CD14-positive monocyte (primary cell): ENCODE data around the gene MED27. TPM values are rescaled to one million over a fixed set of nuclear protein-coding genes. Genes with fewer than 3 reads are reported as not detected.

Experiments used
- DNase-seq, 3 donors: peaks; one replicate each; pipeline ENCODE4 v3.0.0-alpha.2; 2011 to 2022
- H2AFZ ChIP-seq: 2 replicates; pipeline ENCODE4 v1.6.0; 2012; ENCODE audit warnings: mild to moderate bottlenecking, low read depth, low read length, inconsistent platforms; ENCODE audit not compliant: insufficient read depth, poor library complexity, severe bottlenecking
- H3K27ac ChIP-seq, 2 donors: 1 replicate in 1 of 2; 2 replicates in 1 of 2; pipeline ENCODE4 v1.5.1; 2012 to 2013; ENCODE audit warnings: low read length in 2 of 2, control low read depth in 1 of 2, inconsistent platforms in 1 of 2, low read depth in 1 of 2, mild to moderate bottlenecking in 1 of 2
- H3K27me3 ChIP-seq, 2 donors: one replicate each; pipeline versions ENCODE4 v1.6.0 to v1.6.1; 2011 to 2013; ENCODE audit warnings: low read length in 2 of 2; ENCODE audit not compliant: control insufficient read depth in 2 of 2, insufficient read depth in 2 of 2
- H3K36me3 ChIP-seq, 2 donors: replicated peaks in 1 of 2; 1 replicate in 1 of 2; 2 replicates in 1 of 2; pipeline versions ENCODE4 v1.5.1 to v1.6.1; 2012 to 2013; ENCODE audit warnings: low read length in 2 of 2, control low read depth in 1 of 2, inconsistent platforms in 1 of 2, mild to moderate bottlenecking in 1 of 2; ENCODE audit not compliant: insufficient read depth in 2 of 2, control insufficient read depth in 1 of 2
- H3K4me1 ChIP-seq, 2 donors: 1 replicate in 1 of 2; 2 replicates in 1 of 2; pipeline versions ENCODE4 v1.5.1 to v1.6.1; 2012 to 2013; ENCODE audit warnings: low read length in 2 of 2, control low read depth in 1 of 2, inconsistent platforms in 1 of 2, mild to moderate bottlenecking in 1 of 2, moderate library complexity in 1 of 2; ENCODE audit not compliant: insufficient read depth in 2 of 2, control insufficient read depth in 1 of 2
- H3K4me2 ChIP-seq: replicated peaks from 2 replicates; pipeline ENCODE3; 2012; ENCODE audit warnings: low read length, moderate library complexity, mild to moderate bottlenecking; ENCODE audit not compliant: poor library complexity, severe bottlenecking; ENCODE audit errors: extremely low read depth
- H3K4me3 ChIP-seq, 3 experiments: fragments of 200-600 bp in 1 of 3; sonication (generic) in 1 of 3; replicated peaks in 1 of 3; 1 replicate in 2 of 3; 2 replicates in 1 of 3; pipeline ENCODE4 v1.5.1; 2011 to 2013; ENCODE audit warnings: low read length in 3 of 3, mild to moderate bottlenecking in 3 of 3, control low read depth in 2 of 3, low read depth in 2 of 3, inconsistent platforms in 1 of 3, moderate library complexity in 1 of 3
- H3K79me2 ChIP-seq: 2 replicates; pipeline ENCODE4 v1.6.0; 2012; ENCODE audit warnings: mild to moderate bottlenecking, control low read depth, inconsistent platforms, low read length, moderate library complexity; ENCODE audit not compliant: insufficient read depth
- H3K9ac ChIP-seq: 2 replicates; pipeline ENCODE4 v1.6.0; 2017; ENCODE audit warnings: low read length, mild to moderate bottlenecking; ENCODE audit not compliant: insufficient read depth, poor library complexity, severe bottlenecking
- H3K9me3 ChIP-seq, 2 donors: replicated peaks in 1 of 2; 1 replicate in 1 of 2; 2 replicates in 1 of 2; pipeline versions ENCODE4 v1.5.1 to v1.6.1; 2012 to 2013; ENCODE audit warnings: low read length in 2 of 2, control low read depth in 1 of 2; ENCODE audit not compliant: control insufficient read depth in 1 of 2, insufficient read depth in 1 of 2
- H4K20me1 ChIP-seq: 2 replicates; pipeline ENCODE4 v1.6.0; 2012; ENCODE audit warnings: mild to moderate bottlenecking, low read length, control low read depth, moderate library complexity; ENCODE audit not compliant: insufficient read depth
- H3K27ac Mint-ChIP-seq, 7 donors: one replicate each; pipeline ENCODE4 v1.8.0; 2020; ENCODE audit warnings: mild to moderate bottlenecking in 7 of 7, mixed read lengths in 7 of 7, moderate library complexity in 6 of 7, inconsistent platforms in 2 of 7
- H3K27me3 Mint-ChIP-seq, 3 donors: one replicate each; pipeline ENCODE4 v1.8.0; 2021 to 2022; ENCODE audit warnings: low read depth in 3 of 3, mild to moderate bottlenecking in 3 of 3, mixed read lengths in 3 of 3, moderate library complexity in 3 of 3, inconsistent platforms in 1 of 3
- H3K36me3 Mint-ChIP-seq, 2 donors: one replicate each; pipeline ENCODE4 v1.8.0; 2020; ENCODE audit warnings: mixed read lengths in 2 of 2, inconsistent platforms in 1 of 2, mild to moderate bottlenecking in 1 of 2
- H3K4me1 Mint-ChIP-seq: one replicate; pipeline ENCODE4 v1.8.0; 2020; ENCODE audit warnings: mild to moderate bottlenecking, mixed read lengths
- H3K4me3 Mint-ChIP-seq, 2 donors: one replicate each; pipeline ENCODE4 v1.8.0; 2020; ENCODE audit warnings: mild to moderate bottlenecking in 2 of 2, mixed read lengths in 2 of 2, moderate library complexity in 1 of 2
- H3K9me3 Mint-ChIP-seq, 7 donors: one replicate each; pipeline ENCODE4 v1.8.0; 2020 to 2022; ENCODE audit warnings: mixed read lengths in 7 of 7, mild to moderate bottlenecking in 6 of 7, moderate library complexity in 6 of 7, inconsistent platforms in 2 of 7
- WGBS: methylation state at CpG from one replicate; pipeline ENCODE4 v1.1.5; 2013; ENCODE audit warnings: missing lambda C conversion rate; ENCODE audit not compliant: insufficient coverage; 5-methylcytosine and 5-hydroxymethylcytosine counted together
- intact Hi-C, 2 donors: fragments of 100-400 bp; cut with micrococcal nuclease; formaldehyde crosslinking; loops; one replicate each; pipeline versions ENCODE4 v1.15.0 to v1.15.1; 2023
- polyA plus RNA-seq, 3 donors: library from polyadenylated mRNA; depleted of rRNA in 1 of 3; unstranded in 2 of 3; stranded (reverse) in 1 of 3; fragments of 300-500 nt in 2 of 3; fragments of >200 nt in 1 of 3; fragmentation: Illumina TruSeq in 2 of 3; gene quantifications; 1 replicate in 2 of 3; 2 replicates in 1 of 3; pipeline ENCODE4 v1.2.3, GENCODE V29; 2012 to 2021
- TF ChIP-seq, protein P1 (sequence below): fragments of 200-600 bp; IDR thresholded peaks from one replicate; pipeline ENCODE4 v1.8.0; 2022; ENCODE audit warnings: antibody characterized with exemption, mild to moderate bottlenecking

The MED27 gene
- polyA plus RNA-seq, 3 donors = 14.0 to 26.9 (median 25.8) TPM

DNA sequence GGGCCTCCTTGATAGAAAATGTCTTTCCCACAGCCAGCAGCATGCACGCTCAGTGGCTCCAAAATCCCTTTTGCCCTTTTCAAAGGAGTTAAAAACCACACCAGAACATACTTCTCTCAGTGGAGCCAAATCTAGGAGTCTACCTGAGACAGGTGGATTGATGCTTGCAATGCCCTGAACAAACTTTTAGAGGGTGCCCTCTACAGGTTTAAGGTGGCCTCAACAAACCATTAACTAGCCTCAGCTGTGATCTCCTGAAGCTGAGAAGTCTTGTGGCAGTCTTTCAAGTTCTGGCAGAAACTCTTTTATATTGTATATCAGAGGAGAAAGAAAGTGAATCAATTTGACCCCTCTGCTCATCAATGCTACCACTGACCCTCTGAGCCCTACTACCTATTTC lies 125.4 kb downstream of the MED27 start:
- intact Hi-C loops = no loop called here
- Mint-ChIP-seq H3K4me1 (no peaks in the 10 kb centered on the region), H3K27me3 (peaks cover 0 to 2% (median 0%) of the 10 kb centered on the region in 3 donors), H3K9me3 (no peaks in the 10 kb centered on the region), H3K4me3 (no peak overlapping the region), H3K36me3 (peaks cover 6 to 15% of the 10 kb centered on the region in 2 donors), H3K27ac (no peak overlapping the region)
- Histone ChIP-seq H3K9ac (no peak overlapping the region), H3K4me3 (no peak overlapping the region), H3K4me1 (no peaks in the 10 kb centered on the region), H3K36me3 (peaks cover 0 to 8% of the 10 kb centered on the region in 2 donors), H3K27ac (no peak overlapping the region), H4K20me1 (peaks cover 5% of the 10 kb centered on the region), H2AFZ (no peak overlapping the region), H3K4me2 (no peak overlapping the region), H3K79me2 (no peaks in the 10 kb centered on the region), H3K27me3 (no peaks in the 10 kb centered on the region), H3K9me3 (no peaks in the 10 kb centered on the region)
- TF ChIP-seq, protein P1, sequence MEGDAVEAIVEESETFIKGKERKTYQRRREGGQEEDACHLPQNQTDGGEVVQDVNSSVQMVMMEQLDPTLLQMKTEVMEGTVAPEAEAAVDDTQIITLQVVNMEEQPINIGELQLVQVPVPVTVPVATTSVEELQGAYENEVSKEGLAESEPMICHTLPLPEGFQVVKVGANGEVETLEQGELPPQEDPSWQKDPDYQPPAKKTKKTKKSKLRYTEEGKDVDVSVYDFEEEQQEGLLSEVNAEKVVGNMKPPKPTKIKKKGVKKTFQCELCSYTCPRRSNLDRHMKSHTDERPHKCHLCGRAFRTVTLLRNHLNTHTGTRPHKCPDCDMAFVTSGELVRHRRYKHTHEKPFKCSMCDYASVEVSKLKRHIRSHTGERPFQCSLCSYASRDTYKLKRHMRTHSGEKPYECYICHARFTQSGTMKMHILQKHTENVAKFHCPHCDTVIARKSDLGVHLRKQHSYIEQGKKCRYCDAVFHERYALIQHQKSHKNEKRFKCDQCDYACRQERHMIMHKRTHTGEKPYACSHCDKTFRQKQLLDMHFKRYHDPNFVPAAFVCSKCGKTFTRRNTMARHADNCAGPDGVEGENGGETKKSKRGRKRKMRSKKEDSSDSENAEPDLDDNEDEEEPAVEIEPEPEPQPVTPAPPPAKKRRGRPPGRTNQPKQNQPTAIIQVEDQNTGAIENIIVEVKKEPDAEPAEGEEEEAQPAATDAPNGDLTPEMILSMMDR = no peak
- DNase-seq = no peak
- WGBS = no CpG with 5 or more reads among the region's 1 CpG

DNA sequence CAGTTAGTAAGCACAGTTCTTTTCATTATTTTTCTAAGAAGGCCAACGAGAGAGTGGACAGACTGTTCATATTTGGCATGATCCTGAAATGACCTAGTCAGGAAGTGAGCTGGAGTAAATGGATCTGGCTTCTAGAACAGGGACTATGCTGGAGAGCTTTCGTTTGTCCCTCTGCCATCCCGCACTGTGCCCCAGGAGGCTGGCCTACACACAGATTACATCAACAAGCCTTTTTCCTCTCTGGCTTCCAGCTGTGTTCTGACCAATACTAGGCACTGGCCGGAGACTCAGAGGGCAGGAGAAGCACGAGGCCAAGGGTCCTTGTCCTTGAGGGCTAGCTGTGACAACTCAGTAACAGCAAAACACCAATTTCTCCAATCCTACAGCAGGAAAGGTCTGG lies 127.8 kb downstream of the MED27 start:
- 100% methylated on average over 3 of the region's 5 CpGs for WGBS
- Histone ChIP-seq H3K4me3 (no peak overlapping the region), H3K4me2 (no peak overlapping the region), H3K9me3 (no peaks in the 10 kb centered on the region), H3K27ac (no peak overlapping the region), H3K9ac (no peak overlapping the region), H3K4me1 (no peaks in the 10 kb centered on the region), H3K79me2 (no peaks in the 10 kb centered on the region), H4K20me1 (peaks cover 5% of the 10 kb centered on the region), H3K27me3 (no peaks in the 10 kb centered on the region), H3K36me3 (no peaks in the 10 kb centered on the region), H2AFZ (no peak overlapping the region)
- no peak for DNase-seq
- no peaks in the 10 kb centered on the region for H3K4me1 Mint-ChIP-seq
- peaks cover 0 to 2% (median 0%) of the 10 kb centered on the region in 3 donors for H3K27me3 Mint-ChIP-seq
- TF ChIP-seq, protein P1 = no peak
- H3K27ac Mint-ChIP-seq = peak overlapping the region in 1 of 7 donors; percentile 52
- no peaks in the 10 kb centered on the region for H3K9me3 Mint-ChIP-seq
- intact Hi-C loops = no loop called here
- peaks cover 6 to 7% of the 10 kb centered on the region in 2 donors for H3K36me3 Mint-ChIP-seq
- no peak overlapping the region for H3K4me3 Mint-ChIP-seq
